ENCODE measurements around the gene NEMP1. TPM values are rescaled to one million over a fixed set of nuclear protein-coding genes. Genes with fewer than 3 reads are reported as not detected.

NEMP1 gene
- total RNA-seq, 2 experiments from 2014 or later = 7.2 to 9.9 TPM

DNA sequence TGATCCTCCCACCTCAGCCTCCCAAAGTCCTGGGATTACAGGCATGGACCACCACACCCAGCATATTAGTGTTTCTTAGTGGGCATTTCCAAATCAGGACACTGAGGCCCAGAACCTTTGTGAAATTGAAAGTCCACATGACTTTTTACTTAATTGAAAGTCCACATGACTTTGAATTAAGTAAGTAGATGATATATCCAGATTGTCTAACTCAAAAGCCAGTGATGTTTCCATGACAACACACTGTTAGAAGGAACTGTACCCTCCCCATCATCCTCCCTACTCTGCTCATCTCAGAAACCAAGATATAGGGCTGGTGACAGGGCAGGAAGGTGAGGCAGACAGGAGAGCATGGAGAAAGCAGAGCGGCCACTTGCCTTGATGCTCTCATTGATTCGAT lies 35.9 kb downstream of the NEMP1 start:
- Histone ChIP-seq H3K27ac (ENCODE audit: low read depth in 1 of 2, low read length in 2 of 2) (no peak overlapping the region), H3K27me3 (ENCODE audit: control insufficient read depth in 1 of 2, insufficient read depth in 2 of 2, low read length in 2 of 2) (no peaks in the 10 kb centered on the region), H3K4me1 (ENCODE audit: insufficient read depth, low read length) (peaks cover 12% of the 10 kb centered on the region), H3K9me3 (ENCODE audit: control insufficient read depth in 1 of 2, insufficient read depth in 1 of 2, low read length in 2 of 2) (no peaks in the 10 kb centered on the region), H3K4me3 (ENCODE audit: low read length) (no peak overlapping the region), H3K36me3 (ENCODE audit: insufficient read depth, low read length) (no peaks in the 10 kb centered on the region)
- Mint-ChIP-seq H3K4me1 (ENCODE audit: low read depth) (peaks cover 32% of the 10 kb centered on the region), H3K27me3 (no peaks in the 10 kb centered on the region), H3K9me3 (no peaks in the 10 kb centered on the region), H3K4me3 (no peak overlapping the region), H3K36me3 (ENCODE audit: low read depth) (no peaks in the 10 kb centered on the region), H3K27ac (no peak overlapping the region)
- ATAC-seq (ENCODE audit: poor library complexity) (no peak), DNase-seq (no peak)
- ChIA-PET CTCF (no interaction called here), POLR2A (no interaction called here)
- intact Hi-C loops (cut with DNase I, micrococcal nuclease) = no loop called here
- TF ChIP-seq, protein P1, sequence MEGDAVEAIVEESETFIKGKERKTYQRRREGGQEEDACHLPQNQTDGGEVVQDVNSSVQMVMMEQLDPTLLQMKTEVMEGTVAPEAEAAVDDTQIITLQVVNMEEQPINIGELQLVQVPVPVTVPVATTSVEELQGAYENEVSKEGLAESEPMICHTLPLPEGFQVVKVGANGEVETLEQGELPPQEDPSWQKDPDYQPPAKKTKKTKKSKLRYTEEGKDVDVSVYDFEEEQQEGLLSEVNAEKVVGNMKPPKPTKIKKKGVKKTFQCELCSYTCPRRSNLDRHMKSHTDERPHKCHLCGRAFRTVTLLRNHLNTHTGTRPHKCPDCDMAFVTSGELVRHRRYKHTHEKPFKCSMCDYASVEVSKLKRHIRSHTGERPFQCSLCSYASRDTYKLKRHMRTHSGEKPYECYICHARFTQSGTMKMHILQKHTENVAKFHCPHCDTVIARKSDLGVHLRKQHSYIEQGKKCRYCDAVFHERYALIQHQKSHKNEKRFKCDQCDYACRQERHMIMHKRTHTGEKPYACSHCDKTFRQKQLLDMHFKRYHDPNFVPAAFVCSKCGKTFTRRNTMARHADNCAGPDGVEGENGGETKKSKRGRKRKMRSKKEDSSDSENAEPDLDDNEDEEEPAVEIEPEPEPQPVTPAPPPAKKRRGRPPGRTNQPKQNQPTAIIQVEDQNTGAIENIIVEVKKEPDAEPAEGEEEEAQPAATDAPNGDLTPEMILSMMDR (IDR thresholded peaks at IDR 0.05) = no peak

DNA sequence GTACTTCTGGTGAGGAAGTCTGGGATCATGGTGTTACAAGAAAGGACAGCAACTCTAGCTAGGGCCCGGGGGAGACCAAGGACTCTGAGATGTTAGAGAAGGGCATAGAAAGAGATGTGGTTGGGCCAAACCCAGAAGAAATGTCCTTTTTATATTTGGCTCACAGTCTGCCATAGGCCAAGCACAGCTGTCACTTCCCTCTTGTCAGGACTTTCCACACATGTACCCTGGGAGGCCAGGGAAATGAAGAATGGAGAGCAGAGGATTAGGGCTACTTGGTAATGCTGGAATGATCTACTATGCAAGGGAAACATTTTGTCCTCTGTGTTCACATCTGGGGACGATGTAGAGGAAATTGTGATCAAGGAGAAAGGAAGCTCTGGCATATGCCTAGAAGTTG lies 37.8 kb downstream of the NEMP1 start:
- Mint-ChIP-seq H3K27me3 (no peaks in the 10 kb centered on the region), H3K4me3 (no peak overlapping the region), H3K9me3 (no peaks in the 10 kb centered on the region), H3K36me3 (ENCODE audit: low read depth) (no peaks in the 10 kb centered on the region), H3K4me1 (ENCODE audit: low read depth) (peaks cover 13% of the 10 kb centered on the region), H3K27ac (no peak overlapping the region)
- TF ChIP-seq, protein P1 (IDR thresholded peaks at IDR 0.05) = no peak
- H3K27ac ChIP-seq (ENCODE audit: low read depth in 1 of 2, low read length in 2 of 2) = no peak overlapping the region
- no peaks in the 10 kb centered on the region for H3K4me1 ChIP-seq (ENCODE audit: insufficient read depth, low read length)
- no peak for ATAC-seq (ENCODE audit: poor library complexity)
- no peak overlapping the region for H3K4me3 ChIP-seq (ENCODE audit: low read length)
- H3K27me3 ChIP-seq (ENCODE audit: control insufficient read depth in 1 of 2, insufficient read depth in 2 of 2, low read length in 2 of 2) = no peaks in the 10 kb centered on the region
- no peaks in the 10 kb centered on the region for H3K9me3 ChIP-seq (ENCODE audit: control insufficient read depth in 1 of 2, insufficient read depth in 1 of 2, low read length in 2 of 2)
- intact Hi-C loops (cut with DNase I, micrococcal nuclease) = no loop called here
- CTCF ChIA-PET = interaction anchor here (0.6 to 1.3 kb wide), 3 partner anchors 28 to 198 kb away, joined by 3 to 6 read pairs (median 4); no protein-coding TSS in a partner anchor
- DNase-seq = no peak
- no peaks in the 10 kb centered on the region for H3K36me3 ChIP-seq (ENCODE audit: insufficient read depth, low read length)
- POLR2A ChIA-PET = interaction anchor here (0.8 to 1.4 kb wide), 2 partner anchors 14 to 19 kb away, joined by 3 to 5 read pairs; no protein-coding TSS in a partner anchor

DNA sequence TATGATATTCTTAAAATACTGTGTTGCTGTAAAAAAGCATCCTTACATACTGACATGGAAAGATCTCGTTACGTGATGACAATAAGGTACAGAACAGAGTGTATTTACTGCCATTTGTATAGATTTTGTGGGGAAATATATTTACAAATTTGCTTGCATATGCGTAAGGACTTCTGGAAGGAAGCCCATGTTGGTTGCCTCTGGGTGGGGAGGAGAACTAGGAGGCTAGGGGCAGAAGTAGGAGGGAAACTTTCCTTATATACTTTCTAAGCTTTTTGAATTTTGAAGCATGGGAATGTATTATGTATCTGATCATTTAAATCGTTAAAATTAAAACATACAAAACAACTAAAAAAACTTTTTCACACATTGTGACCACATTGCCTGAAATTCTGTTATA lies 38.4 kb downstream of the NEMP1 start:
- H3K27ac Mint-ChIP-seq = no peak overlapping the region
- no peaks in the 10 kb centered on the region for H3K27me3 Mint-ChIP-seq
- Histone ChIP-seq H3K9me3 (ENCODE audit: control insufficient read depth in 1 of 2, insufficient read depth in 1 of 2, low read length in 2 of 2) (no peaks in the 10 kb centered on the region), H3K27me3 (ENCODE audit: control insufficient read depth in 1 of 2, insufficient read depth in 2 of 2, low read length in 2 of 2) (no peaks in the 10 kb centered on the region), H3K4me1 (ENCODE audit: insufficient read depth, low read length) (no peaks in the 10 kb centered on the region), H3K36me3 (ENCODE audit: insufficient read depth, low read length) (no peaks in the 10 kb centered on the region), H3K27ac (ENCODE audit: low read depth in 1 of 2, low read length in 2 of 2) (no peak overlapping the region), H3K4me3 (ENCODE audit: low read length) (no peak overlapping the region)
- H3K4me3 Mint-ChIP-seq = no peak overlapping the region
- ChIA-PET POLR2A (interaction anchor here (0.8 to 1.4 kb wide), 3 partner anchors 9 to 20 kb away, joined by 3 to 5 read pairs (median 3); no protein-coding TSS in a partner anchor), CTCF (interaction anchor here (1.2 to 1.3 kb wide), 2 partner anchors 29 to 199 kb away, joined by 3 to 4 read pairs; no protein-coding TSS in a partner anchor)
- no peaks in the 10 kb centered on the region for H3K9me3 Mint-ChIP-seq
- no peak for DNase-seq
- no peaks in the 10 kb centered on the region for H3K36me3 Mint-ChIP-seq (ENCODE audit: low read depth)
- peaks cover 10% of the 10 kb centered on the region for H3K4me1 Mint-ChIP-seq (ENCODE audit: low read depth)
- ATAC-seq (ENCODE audit: poor library complexity) = no peak
- intact Hi-C loops (cut with DNase I, micrococcal nuclease) = no loop called here
- TF ChIP-seq, protein P1 (IDR thresholded peaks at IDR 0.05) = no peak
